DMS153 (cell line): ENCODE results near the gene HOXC9.

ENCODE experiments used
- DNase-seq: peaks from one replicate; lab custom pipeline; 2025; lab: John Stamatoyannopoulos, UW

The HOXC9 gene

DNA sequence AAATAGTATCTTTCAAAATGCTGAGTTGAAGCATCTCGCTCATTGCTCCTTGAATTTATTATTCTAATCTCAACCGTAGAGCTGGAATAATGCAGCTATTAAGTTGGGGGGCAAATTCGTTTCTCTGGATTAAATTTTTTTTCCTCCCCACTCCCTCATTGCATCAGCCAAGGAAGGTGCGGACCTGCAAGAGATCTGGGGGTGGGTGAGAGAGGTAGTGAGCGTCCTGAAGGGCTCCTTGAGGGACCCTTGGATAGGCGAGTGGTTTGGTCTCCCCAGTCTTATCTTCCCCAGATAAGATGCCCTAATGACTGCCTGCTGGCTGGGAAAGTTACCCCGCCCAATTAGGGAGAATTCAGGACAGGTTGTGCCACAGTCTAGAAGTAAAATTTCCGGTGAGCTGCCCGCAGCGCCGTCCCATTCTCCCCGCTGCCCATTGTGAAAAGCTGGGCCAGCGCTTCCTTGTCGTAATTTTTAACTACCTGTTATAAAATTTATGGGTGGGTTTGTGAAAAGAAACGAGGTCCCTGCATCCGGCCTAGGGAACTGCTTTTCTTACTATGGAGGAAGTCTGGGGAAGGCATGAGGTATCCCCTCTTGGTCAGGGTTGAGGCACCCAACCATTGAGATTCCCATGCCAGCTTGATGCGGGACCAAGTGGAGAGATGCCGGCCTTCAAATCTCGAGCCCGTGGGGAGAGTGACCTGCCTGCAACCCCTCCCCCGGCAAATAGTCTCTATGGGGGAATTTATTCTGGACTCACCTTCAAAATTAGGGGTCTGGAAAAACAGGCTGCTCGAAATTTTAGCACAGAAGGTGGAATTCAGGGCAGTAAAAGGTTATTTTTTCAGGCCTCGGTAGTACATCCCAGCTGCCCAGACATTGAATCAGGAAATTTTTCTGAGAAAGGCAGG is 15.3 kb downstream of the HOXC9 start:
- no peak for DNase-seq

DNA sequence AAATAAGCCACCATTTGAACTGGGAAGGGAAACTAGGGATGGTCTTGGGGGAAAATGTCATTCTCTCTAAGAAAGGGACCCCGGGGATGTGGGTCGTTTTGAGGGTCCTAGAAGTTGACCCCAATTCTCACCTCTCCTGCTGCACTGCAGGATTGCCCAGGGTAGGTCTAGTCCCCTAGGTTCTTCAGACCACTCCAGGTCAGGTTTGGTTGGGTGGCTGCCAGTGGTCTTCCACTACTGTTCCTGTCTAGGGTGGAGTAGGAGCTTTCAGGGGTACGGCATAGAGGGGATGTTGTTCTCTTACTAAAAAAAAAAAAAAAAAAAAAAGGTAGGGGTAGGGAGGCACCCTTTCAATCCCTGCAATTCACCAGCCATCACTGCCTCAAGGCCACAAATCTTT is 16.1 kb downstream of the HOXC9 start:
- DNase-seq, result no peak

DNA sequence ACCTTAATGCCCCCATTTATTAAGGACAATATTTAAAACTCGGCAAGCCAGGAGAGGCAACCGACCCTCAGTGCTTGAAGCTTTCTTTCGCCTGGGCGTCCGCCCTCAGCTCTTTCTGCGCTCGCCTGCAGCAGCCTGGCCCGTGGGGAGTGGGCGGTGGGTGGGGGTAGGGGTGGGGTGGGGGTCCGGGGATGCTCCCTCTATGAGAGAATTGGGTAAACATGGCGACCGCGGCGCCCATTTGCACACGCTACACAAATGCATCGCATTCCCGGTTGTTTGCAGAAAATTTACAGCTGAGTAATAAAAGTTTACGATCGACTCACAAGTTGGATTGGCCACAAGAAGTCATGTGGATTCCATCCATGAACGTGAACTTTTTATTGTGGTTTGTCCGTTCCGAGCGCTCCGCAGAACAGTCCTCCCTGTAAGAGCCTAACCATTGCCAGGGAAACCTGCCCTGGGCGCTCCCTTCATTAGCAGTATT is 16.6 kb downstream of the HOXC9 start:
- DNase-seq, result no peak

DNA sequence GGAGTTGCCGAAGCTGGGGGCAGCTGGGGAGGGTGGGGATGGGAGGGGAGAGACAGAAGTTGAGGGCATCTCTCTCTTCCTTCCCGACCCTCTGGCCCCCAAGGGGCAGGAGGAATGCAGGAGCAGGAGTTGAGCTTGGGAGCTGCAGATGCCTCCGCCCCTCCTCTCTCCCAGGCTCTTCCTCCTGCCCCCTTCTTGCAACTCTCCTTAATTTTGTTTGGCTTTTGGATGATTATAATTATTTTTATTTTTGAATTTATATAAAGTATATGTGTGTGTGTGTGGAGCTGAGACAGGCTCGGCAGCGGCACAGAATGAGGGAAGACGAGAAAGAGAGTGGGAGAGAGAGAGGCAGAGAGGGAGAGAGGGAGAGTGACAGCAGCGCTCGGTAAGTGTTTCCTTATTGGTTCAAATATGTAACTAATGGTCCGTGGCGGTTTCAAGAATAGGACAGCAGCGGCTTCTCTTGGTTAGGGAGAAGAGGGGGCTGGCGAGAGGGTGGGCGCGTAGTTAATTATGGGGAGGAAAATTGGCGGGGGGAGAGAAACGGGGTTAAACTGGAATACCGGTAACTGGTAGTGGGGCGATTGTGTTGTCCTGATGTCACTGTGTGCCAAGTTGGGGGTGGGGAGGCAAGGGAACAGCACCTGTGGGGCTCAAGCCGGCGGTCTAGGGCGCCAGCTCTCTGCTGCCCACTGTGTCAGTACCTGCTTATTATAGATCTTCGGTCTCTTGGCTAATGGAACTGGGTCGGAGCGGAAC is 17.2 kb downstream of the HOXC9 start:
- DNase-seq, result no peak

DNA sequence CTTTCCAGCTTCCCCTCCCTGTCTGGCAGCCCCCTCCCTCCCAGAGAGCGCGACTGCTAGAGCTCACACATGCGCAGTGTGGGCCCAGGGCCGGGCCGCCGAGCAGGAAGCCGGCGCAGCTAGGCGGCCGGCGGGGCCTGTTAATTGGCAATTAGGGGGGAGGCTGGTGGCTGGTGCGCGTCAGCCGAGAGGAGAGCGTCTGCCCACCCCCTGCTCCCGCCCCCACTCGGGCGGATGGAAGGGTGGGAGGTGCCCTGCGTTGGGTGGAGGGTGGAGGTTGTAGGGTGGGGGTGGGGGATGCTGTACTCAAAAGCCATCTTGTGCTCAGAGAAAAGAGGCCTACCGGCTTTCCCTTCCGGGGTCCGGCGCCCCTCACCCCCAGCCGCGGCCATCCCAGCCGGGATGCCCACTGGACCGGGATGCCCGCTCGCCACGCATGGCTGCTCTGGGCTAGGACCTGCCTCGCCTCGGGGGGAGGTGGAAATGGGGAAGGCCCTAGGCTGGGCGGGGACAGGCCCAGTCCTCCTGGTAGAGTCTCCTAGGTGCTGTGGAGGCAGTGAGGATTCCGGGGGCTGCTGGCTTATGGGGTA is 18.0 kb downstream of the HOXC9 start:
- DNase-seq, result peak; percentile 60

DNA sequence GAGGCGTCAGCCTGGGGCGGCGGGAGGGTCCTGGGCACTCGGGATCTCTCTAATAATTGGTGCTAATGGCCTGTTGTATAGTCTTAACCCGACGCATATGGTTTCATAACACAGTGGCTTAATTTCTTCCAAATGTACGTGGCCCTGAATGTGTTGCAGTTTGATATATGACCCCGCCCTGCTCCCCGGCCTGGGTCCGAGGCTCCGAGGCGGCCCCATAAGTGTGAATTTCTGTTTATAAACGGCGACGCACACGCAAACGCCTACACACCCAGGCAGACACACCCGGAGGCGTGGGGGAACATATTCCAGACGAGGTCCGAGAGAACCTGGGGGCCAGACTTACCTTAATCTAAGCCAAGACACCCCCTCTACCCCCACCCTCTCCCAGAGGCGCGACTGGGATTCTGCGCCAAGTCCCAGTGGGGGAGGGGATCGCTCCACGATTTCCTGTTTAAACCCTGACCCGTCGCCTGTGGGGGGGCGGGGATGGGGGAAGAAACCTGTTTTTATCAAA is 18.6 kb downstream of the HOXC9 start:
- no peak for DNase-seq

DNA sequence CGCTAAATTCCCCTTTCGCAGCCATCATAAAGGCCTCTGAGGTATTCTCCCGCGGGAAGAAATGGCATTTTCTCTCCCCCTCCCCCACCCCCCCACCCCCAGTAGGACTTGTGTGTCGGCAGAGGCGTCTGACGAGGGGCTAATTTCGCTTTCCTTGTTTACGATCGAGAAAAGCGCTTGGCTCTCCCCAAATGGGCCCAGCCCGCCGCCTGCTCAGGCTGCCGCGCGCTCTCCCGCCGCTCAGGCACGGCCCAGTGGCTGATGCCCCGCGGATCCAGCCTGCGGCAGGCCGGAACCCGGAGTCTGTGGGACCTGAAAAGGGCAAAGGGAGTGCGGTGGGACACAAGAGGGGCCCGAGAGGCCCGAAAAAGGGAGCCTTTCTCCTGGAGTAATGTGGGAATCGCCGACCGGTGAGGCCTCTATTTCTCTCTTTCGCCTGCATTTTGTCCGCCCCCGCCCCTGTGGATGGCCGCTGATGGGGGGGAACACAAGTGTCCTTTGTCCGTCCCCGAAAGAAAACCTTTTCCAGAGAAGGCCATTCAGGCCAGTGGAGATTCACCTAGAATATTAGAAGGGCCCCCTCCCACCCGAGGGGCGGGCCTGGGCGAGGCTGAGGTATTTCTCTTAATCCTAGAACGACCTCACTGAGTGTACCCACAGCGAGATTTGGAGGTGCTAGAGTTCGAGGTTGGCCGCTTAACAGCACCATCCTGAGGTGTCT is 19.3 kb downstream of the HOXC9 start:
- no peak for DNase-seq

DNA sequence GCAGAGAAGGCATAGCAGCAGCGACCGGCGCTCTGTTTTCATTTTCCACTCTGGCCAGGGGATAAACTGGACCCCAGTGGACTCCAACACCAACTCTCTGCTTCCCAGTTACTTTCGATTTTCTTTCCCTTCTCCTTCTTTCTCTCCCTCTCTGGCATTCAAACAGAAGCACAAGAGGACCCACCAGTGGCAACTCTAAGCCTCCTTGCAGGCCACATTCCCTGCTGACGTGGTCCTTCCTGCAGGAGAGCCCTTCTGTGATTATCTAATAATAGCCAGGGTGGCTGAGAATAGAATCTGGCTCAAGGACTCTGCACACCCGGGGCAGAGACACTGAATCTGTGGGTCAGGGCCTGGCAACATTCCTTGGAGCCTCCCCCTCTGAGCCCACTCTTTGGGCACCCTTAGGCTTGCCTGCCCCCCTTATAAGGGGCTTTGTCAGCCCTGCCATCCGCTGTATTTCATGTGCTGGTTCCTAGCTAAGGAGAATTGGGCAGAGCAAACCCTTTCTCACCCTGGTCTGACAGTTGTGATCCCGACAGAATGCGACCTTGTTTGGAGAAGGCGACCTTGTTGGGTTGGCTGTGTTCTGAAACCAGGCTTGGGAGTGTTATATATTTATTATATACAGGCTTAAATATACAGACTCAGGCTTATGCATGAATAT is 20.1 kb downstream of the HOXC9 start:
- no peak for DNase-seq

DNA sequence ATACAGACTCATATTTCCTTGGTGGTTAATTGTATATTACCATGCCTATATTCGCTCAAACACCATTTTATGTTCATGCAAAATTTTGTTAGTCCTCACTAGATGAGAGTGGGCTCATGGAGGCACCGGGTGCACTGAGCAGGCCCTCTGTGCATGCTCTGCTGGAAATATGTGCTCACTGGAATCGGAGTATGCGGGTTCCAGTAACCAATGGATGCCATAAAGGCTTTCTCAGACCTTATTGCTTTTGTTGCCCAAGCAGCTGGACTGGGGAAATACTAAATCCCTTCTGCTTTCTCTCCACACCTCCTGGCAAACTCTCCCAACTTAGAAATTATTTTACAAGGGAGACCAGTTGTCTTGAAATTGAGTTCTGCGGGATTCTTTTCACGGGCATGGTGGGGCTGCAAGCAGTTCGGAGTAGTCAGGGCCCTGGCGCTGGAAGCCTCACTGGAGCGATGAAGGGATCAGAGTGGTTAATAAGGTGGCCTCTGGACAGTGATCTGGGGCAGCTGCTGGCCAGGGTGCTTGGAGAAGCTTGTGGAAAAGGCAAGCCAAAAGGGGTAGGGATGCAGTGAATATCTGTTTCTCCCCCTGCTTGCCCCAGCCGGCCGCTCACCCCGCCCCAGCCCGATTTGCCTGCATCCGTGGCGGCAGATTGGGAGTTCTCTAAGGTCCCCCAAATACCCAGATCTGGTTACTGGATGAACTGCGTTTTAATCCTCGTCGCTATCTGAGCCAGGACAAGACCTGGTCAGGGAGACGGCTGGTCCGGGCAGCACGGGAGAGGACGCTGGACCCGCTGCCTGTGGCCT is 20.8 kb downstream of the HOXC9 start:
- no peak for DNase-seq

DNA sequence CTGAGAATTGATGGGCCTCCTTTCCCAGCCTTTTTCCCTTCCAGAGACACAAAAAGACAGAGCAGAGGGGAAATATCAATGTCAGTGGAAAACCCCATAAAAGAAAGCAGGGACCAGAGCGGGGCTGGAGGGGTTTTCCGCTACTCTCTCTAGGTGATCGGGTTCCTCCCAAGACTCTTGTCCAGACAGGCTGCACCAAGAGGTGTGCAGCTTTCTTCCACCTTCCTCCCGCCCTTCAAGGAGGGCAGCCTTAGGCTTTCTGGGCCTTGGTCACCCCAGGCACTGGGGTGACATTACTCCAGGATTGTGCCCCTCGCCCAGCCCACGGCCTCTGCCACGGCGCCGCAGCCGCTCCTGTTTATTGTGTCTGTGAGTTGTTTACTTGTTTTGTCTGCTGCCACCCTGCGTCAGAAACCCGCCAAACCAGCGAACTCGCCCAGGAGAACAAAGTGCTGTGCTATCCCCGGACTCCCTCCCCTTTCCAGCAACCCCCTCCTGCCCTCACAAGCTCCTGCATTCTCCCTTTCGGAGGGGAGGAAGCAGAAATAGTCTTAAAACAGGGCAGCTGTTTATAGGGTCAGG is 21.6 kb downstream of the HOXC9 start:
- no peak for DNase-seq

DNA sequence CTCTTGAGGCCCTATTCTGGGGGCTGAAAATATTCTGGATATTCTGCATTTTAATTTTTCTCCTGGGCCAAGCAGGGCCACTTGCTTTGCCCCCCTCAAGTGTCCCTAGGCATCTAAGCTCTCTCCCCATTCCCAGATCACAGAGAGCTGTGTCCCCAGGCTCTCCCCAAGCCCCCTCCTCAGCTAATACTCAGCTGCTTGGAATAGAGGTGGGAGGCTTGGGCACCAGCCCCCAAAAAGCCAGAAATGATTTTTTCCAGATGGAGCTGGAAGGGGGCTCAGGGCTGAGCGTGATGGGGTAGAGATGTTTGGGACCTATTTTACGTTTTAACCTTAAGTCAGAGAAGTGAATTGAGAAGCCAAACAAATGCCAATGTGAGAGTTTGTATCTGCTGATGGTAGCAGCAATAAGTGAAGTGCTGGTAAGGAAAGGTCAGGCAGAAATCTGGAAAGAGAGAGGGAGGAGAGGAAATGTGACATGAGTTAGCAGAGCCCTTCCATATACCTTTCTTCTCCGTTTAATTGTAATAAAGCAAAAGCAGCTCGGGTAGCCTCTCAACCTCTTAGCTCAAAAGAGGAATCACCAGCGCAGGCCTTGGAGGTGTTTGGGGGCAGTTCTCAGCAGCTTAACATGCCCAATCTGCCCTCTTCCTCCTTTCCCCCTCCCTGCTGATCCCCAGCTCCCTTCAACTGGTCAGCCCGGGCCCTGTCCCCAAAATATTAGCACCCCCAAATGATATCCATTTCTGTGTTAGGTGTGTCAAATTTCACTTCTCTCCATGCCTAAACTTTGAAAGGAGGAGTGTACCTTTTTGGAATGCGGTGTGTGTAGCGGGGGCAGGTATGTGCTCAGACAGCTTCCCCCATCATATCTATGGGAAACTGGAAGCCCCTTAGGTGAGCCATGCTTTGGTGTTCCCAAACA is 23.3 kb downstream of the HOXC9 start:
- no peak for DNase-seq

DNA sequence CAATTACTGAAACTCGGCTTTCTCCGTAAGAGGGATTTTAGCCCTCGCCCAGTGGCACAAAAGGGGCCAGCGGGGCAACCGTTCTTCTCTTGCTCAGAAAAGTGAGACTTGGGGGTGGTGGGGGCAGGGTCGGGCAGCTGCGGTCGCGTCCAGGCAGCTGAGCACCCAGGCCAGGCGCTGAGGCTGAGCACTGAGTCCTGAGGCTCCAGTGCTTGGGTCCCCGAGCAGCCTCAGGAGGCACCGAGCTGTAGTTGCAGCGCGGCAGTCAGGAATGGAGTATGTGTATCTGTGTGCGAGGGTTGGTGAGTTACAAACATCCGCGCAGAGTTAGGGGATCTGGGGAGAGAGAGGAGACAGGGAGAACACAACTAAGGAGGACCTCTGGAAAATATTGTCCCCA is 24.2 kb downstream of the HOXC9 start:
- DNase-seq, result no peak

DNA sequence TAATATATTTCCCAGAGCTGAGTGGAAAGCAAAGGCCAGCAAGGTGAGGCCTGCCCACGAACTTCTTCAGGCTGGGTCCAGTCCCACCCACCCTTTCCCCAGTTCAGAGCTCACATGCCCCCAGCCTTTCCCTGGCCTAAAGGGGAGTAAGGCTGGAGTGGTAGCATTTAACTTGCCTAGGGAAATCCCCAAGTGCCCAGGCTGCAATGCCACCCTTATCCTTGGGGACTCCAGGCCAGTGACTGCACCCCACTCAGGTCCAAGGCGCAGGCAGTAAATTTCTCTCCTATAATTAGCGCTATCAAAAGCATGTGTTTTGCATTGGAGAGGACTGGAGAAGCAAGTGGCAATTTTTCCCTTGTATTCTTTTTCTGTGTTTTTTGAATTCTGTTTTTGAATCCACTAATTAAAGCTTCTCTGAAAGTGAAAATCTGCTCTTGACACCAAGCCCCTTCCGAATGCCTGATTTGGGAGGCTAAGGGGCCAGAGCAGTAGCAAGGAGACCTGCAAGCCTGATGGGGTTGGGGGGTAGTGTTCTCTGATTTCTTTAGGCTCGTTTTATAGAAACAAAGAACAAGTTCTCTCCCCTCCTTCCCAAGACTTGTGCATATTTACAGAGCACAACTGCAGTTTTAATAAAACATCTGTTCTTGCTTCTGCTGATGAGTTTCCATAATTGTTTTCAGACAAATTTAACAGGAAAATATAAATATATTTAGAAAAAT is 24.8 kb downstream of the HOXC9 start:
- DNase-seq, result no peak

DNA sequence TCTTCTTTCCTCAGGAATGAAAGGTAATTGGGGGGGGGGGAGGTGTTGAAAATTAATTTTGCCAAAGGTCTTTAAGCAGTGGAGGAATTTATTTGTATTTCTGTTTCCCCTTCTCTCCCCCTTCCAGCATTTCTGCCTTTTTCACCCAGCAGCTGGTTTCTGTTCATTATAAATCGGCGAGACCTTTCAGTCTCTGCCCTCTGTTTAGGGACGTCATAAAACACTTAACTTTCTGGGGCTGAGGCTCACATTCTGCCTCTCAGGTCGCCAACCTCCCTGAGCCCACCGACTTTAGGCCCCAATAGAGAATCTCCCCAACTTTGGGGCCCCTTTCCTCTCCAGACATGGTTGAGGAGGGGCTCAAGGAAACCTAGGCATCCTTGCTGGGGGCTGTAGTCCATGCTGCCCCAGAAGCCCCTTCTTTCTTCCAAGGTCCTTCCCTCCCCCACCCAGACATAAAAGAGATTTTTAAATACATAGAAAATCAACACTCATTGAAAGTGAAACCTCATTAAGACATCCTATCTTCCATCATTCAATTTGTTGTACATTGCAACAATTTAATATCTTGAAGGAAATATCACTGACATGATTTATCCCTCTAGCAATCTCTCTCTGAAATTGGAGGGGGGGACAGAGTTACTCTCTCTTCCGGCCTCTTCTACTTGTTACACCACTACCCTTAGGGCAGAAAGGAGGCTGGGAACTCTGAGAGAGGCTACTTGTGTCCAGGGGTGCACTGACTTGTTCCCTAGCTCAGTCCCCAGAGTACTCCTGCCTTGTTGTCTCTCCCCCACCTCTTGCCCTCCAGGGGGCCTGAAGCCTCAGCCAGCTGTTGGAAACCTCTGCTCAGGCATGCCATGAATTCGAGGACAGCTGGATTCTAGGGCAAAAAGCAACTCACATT is 25.8 kb downstream of the HOXC9 start:
- no peak for DNase-seq

DNA sequence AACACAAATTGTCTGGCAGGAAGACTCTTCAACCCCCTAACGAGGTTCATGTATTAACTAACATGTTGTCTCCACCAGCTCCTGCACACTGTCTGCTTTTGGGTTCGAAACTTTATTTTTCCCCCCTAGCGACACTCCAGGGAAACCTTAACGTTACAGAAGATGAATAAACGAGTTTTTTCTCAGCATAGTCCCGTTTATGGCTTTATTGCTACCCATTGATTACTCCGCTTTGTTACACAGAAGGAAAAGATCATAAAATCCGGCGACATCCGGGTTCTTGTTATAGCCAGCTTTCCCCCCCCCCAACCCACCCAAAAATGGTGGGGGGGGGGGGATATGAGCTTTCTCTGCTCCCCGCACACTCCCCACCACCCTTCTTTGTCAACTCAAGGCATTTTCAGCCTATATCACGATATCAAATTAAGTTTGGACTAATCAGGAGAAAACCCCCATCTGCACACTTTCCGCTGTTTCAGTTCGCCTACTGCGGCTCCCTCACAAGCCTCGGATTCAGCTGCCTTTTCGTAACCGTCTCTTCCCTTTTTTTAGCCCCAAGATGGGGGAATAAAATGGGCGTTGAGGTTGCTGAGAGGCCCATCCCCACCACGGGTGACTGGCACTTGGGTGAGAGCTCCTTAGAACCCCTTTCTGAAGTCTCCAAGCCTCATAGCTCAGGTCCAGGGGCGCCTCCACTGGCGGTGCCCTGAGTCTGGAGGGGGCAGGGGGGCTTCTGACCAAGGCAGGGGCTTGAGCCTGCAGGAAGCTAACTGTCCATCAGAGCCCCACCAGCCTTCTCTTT is 26.9 kb downstream of the HOXC9 start:
- no peak for DNase-seq

DNA sequence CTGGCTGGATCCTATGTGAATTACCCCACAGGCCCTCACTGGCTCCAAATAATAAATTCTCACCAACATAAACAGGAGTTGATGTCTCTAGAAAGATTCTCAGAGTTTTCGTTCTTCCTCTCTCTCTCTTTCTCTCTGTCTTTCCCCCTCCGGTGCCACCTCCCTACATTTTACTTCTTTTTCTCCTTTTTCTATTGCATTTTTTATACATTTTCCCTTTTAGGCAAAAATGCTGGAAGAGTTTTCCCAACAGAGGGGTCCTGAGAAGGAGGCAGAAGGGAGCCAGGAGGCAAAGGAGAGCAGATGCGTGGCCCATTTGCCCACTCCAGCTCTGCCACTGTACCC is 27.5 kb downstream of the HOXC9 start:
- DNase-seq, result no peak
